Measurements from ENCODE around the gene COX6B1.
"Not testable (repeated sequence)": the region's sequence is repeated elsewhere in the genome, so short reads cannot be mapped to it uniquely, and the experiment has no call there.

Gene COX6B1

DNA sequence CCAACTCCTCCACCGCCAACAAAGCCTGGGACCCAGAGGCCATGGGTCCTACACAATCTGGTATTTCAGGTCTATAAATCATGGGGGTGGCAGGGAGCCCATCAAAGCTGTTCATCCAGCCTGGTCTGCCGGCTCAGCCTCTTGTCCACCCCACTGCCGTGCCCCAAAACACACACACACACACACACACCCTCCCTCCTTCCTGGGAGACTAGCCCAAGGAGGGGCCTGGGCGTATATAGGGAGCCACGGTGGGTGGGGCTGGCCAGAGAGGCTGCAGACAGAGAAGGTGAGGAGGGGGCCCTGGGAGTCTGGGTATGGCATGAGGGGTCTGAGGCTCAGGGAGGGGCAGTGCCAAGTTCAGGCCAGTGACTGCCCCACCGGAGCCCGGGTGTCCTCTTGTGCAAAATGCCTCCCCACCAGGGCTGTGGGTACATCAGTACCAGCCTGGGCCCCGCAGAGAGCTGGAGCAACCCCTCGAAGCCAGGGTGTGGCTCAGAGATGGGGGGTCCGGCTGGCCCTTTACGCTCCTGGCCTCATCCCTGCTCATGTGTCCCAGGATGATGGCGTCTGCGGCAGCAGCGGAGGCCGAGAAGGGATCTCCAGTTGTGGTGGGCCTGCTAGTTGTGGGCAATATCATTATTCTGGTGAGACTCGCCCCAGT lies 18.3 kb downstream of the COX6B1 start, which contains the start of gene UPK1A:
Gene UPK1A (plus strand): TSS at position 267 of the 663 bp plus-strand sequence. CDS start 296 bp downstream, at position 563.
- DNase-seq, result no peak

DNA sequence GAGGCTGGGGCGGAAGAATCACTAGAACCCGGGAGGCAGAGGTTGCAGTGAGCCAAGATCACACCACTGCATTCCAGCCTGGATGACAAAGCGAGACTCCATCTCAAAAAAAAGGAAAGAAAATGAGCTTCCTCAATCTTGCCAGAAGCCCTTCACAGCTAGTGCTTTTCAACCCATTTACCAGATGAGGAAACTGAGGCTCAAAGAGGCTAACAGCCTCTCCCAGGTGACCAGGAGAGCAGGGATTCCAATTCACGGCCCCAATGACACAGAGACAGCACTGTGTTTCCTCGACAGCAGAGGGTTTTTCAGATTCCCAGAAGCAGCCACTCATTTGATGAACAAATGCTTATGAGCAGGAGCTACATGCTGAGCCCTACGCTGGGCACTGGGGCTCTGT lies 21.4 kb downstream of the COX6B1 start:
- no peak for DNase-seq

DNA sequence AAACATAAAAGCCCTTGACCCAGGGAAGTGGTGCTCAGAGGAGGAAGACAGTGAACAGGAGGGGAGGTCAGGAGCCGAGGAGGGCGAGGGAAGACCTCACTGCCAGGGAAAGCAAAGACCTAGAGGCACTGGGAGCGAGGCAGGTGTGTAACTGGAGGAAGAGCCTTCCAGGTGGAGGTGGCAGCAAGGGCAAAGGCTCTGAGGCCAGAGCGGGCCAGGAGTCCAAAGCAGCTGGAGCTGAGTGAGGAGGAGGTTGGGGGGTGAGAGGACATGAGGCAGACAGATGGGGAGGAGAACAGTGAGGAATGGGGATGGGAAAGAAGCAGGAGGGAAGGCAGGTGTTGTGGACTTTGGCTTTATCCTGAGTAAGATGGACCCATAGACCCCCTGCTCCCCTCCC lies 21.9 kb downstream of the COX6B1 start:
- no peak for DNase-seq

DNA sequence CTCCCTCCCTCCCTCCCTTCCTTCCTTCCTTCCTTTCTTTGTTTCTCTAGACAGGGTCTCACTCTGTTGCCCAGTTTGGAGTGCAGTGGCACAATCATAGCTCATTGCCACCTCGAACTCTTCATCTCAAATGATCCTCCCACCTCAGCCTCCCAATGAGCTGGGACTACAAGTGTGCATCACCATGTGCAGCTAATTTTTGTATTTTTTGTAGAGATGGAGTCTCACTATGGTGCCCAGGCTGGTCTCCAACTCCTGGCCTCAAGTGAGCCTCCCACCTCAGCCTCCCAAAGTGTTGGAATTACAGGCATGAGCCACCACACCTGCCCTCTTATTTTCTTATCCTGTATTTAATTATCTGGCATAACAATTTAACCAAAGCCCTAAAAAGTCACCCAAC lies 22.6 kb downstream of the COX6B1 start:
- no peak for DNase-seq

DNA sequence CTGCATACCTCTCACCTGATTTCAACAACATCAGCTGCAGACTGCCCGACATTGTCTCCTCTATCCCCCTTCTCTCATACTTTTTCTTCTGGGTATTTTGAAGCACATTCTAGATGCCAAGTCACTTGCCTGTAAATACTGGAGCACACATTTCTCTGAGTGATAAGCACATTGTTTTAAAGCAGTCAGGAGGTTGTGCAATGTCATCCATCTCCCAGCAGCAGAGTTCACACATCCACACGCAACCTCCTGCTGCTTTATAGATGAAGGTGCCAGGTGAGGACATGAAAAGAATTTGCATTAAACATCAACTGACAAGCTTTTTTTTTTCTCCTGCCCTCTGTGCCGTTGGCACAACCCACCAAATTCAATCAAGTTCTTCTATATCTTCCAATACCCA lies 23.7 kb downstream of the COX6B1 start:
- no peak for DNase-seq

DNA sequence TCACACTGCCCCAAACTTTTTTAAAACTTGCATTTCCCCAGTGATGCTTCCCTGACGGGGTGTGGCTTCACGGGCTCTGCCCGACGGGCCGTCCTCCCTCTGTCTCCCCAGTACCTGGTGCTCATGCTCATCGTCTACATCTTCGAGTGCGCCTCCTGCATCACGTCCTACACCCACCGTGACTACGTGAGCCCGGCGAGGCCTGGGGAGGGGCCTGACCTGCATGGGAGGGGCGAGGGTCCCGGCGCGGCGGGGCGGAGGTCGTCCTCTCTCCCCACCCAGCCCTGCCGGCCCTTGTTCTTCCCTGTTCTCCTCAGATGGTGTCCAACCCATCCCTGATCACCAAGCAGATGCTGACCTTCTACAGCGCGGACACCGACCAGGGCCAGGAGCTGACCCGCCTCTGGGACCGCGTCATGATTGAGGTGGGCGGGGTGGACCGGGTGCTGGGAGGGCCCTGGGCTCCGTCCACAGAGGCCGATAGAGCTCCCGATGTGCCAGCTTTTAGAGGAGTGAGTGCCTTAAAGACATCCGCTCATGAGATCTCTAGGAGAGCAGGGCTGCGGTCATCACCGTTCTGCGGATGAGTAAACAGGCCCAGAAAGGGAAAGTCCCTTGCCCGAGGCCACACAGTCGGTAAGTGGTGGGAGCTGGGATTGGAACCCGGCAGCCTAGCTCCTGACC lies 25.1 kb downstream of the COX6B1 start:
- peak; percentile 45 for DNase-seq

DNA sequence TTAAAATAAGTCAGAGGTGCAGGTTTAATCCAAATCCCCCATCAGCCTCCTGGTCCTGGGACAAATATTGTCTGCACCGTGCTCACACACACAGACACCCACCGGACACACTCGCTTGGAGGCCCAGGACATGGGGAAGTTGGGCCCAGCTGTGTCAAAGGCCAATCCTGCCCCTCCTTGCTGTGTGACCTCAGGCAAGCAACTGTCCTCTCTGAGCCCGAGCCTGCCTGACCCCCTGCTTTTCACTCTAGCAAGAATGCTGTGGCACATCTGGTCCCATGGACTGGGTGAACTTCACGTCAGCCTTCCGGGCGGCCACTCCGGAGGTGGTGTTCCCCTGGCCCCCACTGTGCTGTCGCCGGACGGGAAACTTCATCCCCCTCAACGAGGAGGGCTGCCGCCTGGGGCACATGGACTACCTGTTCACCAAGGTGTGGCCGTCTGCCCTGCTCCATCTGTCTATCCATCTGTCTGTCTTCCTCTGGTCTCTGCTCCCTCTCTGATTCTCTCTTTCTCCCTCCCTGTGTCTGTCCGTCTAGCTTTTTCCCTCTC lies 27.5 kb downstream of the COX6B1 start:
- DNase-seq, result no peak

DNA sequence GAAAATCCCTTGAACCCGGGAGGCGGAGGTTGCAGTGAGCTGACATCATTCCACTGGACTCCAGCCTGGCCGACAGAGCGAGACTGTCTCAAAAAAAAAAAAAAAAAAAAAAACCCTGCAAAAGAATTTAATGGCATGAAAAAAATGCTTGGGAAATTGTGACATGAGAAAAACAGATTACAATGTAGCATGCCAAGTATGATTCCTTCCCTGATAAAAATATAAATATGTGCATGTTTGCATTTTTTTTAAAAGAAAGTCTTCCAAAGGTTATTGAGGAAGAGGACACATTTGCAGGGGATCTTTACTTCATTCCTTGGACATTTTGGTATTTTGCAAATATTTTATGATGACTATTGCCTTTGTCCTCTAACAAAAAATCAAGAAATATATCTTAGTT lies 41.7 kb downstream of the COX6B1 start:
- no peak for DNase-seq

DNA sequence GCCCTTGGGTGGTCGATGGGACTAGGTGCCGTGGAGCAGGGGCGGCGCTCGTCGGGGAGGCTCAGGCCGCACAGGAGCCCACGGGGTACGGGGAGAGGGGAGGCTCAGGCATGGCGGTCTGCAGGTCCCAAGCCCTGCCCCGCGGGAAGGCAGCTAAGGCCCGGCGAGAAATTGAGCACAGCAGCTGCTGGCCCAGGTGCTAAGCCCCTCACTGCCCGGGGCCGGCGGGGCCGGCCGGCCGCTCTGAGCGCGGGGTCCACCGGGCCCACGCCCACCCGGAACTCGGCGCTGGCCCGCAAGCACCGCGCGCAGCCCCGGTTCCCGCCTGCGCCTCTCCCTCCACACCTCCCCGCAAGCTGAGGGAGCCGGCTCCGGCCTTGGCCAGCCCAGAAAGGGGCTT lies 43.0 kb downstream of the COX6B1 start:
- DNase-seq, result not testable (repeated sequence)

DNA sequence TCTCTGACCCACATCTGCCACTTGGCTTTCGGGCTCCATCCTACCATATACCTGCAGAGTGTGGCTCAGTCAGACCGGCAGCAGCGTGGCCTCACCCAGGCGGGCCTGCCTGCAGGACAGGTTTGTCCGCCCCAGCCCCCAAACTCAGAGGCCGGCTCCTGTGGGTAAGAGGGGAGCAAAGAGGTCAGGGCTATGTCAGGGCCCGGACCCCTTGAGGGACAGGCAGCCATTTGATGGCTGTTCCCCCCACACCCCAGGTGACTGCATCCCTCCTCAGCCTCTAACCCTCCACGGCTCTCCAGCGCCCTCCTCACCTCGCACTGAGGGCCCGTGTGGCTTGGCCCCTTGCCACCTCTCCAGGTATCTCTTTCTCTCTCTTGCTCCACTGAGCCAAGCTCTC lies 43.9 kb downstream of the COX6B1 start:
- no peak for DNase-seq

DNA sequence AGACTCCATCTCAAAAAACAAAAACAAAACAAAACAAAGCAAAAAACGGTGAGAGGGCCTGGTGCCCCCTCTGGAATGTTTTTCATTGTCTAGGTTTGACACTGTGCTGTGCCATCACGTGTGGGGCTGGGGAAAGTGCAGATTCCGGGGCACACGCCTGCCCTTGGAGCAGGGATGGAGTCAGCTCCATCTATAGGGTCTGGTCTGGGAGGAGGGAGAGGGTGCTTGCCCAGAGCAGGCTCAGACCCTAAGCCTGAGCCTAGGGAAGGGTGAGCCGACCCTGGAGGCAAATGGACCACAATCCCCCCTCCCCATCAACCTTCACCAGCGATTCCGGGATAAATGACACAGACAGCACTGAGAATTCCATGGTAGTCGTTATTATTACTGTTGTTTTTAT lies 45.3 kb downstream of the COX6B1 start:
- no peak for DNase-seq

DNA sequence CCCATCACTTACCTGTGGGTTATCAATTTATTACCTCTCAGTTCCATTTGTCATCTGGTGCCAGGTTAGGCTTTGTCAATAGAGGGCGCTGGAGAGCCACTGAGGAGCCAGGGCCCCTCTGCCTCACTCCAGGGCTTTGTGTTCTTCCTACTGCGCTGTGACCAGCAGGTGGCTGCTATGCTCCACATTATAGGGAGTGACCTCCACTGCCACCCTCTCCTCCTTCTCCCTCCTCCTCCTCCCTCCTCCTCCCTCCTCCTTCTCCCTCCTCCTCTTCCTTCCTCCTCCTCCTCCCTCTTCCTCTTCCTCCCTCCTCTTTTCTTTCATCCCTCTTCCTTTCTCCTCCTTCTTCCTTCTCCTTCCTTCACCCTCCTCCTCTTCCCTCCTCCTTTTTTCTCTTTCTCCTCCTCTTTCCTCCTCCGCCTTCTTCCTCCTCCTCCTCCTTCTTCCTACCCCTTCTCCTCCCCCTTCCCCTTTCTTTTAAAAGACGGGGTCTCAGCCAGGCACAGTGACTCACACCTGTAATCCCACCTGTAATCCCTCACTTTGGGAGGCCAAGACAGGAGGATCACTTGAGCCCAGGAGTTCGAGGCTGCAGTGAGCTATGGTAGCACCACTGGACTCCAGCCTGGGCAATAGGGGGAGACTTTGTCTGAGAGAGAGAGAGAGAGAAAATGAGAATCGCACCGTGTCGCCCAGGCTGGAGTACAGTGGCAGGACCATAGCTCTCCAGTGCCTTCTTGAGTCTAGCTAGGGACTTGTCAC lies 45.9 kb downstream of the COX6B1 start:
- DNase-seq, result peak; percentile 92

DNA sequence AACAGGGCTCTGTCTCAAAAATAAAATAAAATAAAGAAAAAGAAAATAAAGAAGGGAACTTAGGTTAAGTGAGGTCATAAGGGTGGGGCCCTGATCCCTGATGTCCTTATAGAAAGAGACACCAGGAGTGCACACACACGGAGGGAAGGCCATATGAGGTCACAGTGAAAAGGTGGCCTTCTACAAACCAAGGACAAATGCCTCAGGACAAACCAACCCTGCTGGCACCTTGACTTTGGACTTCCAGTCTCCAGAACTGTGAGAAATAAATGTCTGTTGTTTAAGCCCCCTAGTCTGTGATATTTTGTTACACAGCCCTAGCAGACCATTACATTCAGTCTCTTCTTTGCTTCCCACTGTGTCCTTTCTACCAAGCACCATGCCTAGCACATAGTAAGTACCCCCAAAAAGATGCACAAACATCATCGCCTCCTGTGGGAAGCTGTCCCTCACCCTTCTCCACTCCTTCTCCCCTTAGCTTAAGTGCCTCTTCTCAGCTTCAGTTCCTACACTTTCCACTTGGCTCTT lies 47.8 kb downstream of the COX6B1 start:
- no peak for DNase-seq

DNA sequence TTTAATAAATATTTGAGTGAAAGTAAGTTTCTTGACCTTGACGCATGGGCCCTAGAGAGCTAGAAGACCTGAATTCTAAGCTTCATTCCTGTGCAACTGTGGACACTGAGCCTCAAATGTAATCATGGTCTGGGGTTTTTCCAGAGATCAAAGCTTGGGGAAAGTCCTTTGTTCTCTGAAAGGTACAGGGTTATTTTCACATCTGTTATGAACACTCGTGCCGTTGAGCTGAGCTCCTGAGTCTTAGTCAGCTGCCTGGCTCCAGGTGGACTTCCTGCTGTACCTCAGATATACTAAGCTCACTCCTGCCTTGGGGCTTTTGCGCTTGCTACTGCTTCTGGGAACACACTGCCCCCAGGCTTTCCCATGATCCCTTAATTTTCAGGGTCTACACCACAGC lies 48.7 kb downstream of the COX6B1 start:
- DNase-seq, result no peak

DNA sequence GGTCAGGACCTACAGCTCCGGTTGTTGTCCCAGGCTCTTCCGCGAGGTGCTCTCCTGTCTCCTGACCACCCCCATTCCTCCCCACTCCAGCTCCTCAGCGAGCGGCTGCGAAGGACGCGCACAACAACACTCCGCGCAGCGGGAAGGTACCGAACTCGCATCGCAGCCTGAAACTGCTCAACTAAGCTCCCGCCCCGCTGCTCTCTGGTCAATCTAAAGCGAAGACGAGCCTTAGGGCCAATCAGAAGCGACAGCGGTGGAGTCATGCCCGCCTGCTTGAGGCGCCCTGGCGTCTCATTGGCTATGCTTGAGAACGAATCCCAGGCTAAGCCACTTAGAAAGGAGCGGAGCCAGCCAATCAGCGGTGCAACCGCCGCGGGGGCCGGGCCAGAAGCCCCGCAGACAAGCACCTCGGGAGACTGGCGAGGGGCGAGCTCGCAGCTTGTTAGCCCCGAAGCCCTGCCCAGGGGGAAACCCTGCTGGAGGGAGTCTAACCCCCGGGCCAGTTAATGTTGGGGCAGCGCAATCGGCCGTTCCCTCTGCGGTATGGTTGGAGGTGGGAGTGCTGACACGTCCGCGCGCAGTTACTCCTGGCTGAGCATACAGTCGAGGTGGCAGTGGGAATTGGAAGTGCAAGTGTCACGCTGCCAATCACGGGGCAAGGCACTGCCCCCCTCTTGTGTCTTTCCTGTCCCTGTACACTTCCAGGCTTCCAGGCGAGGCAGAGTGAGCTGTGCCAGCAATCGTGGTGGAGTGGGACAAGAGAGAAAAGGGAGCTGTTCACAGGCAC lies 54.3 kb downstream of the COX6B1 start:
- peak; percentile 93 for DNase-seq

DNA sequence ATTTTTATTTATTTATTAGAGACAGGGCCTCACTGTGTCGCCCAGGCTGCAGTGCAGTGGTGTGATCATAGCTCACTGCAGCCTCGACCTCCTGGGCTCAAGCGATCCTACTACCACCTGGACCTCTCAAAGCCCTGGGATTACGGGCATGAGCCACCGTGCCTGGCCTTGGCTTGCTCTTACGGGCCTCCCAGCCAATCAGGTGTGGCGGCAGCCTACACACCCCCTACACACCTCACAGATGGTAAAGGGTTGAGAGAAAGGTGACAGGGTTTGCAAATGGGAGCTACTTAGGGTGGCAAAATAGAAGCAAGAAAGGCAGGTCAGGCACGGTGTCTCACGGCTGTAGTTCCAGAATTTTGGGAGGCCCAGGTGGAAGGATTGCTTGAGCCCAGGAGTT lies 55.2 kb downstream of the COX6B1 start:
- no peak for DNase-seq

DNA sequence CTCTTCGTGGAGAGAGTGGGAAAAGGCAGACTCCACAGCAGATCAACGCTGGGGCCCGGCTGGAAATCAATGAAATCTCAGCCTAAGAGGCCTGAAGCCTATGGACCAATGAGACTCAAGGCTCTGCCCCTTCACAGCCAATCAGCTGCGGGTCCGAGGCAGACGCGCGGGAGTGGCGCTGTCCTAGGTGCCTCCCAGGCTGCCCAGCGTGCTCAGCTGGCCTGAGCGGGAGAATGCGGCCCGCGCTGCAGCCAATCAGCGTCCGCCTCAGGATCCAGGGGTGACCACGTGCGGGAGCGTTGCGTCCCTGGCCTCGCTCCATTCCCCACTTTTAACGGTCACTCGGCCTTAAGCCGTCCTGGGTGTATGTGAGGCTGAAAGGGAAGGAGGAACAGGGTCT lies 56.1 kb downstream of the COX6B1 start, which contains the start of gene ZBTB32:
Gene ZBTB32 (plus strand): TSS at position 341 of the 400 bp plus-strand sequence. CDS start 10,069 bp downstream, outside the sequence.
- no peak for DNase-seq
